Measurements from ENCODE around the gene MRI1. TPM values are rescaled to one million over a fixed set of nuclear protein-coding genes. Genes with fewer than 3 reads are reported as not detected.
A peak's percentile ranks its signal among the peaks of the same experiment; 100 is the strongest.

MRI1 gene
- total RNA-seq, 1 experiment from 2014 or later, result 19.6 TPM

- Histone ChIP-seq H3K4me3 (replicated peaks in 1 of 2; ENCODE audit: low read depth in 1 of 2, low read length in 2 of 2) (no peak overlapping the region), H3K79me2 (ENCODE audit: insufficient read depth, low read length) (no peaks in the 10 kb centered on the region), H2AFZ (ENCODE audit: low read depth, low read length, poor library complexity, severe bottlenecking) (no peak overlapping the region), H3K4me2 (ENCODE audit: low read length) (peak overlapping the region; percentile 78; the same call in 1 of the 2 replicates), H3K9me3 (ENCODE audit: control insufficient read depth in 1 of 2, insufficient read depth in 1 of 2, low read depth in 1 of 2, low read length in 2 of 2) (no peaks in the 10 kb centered on the region), H3K4me1 (ENCODE audit: control insufficient read depth in 1 of 2, insufficient read depth in 2 of 2, low read length in 2 of 2) (peaks cover 0 to 6% of the 10 kb centered on the region in 2 experiments; a peak in 2 of 4 replicates), H4K20me1 (ENCODE audit: insufficient read depth) (no peaks in the 10 kb centered on the region), H3K9me2 (ENCODE audit: insufficient read depth) (no peaks in the 10 kb centered on the region), H3K36me3 (ENCODE audit: control insufficient read depth in 1 of 2, insufficient read depth in 2 of 2, low read length in 2 of 2) (peaks cover 4 to 5% of the 10 kb centered on the region in 2 experiments; a peak in 3 of 4 replicates), H3K27me3 (ENCODE audit: insufficient read depth, low read length) (no peaks in the 10 kb centered on the region), H3K27ac (ENCODE audit: low read depth, low read length) (no peak overlapping the region), H3K9ac (ENCODE audit: low read length) (no peak overlapping the region)
- CTCF ChIA-PET, result no interaction called here
- DNase-seq (ENCODE audit: low read depth, low spot score) (no peak), ATAC-seq (no peak)
- TF ChIP-seq RAD21 (IDR thresholded peaks at IDR 0.05; ENCODE audit: low read depth) (no peak), CTCF (IDR thresholded peaks at IDR 0.05 in 2 of 3, conservative IDR thresholded peaks at IDR 0.05 in 1 of 3; ENCODE audit: borderline replicate concordance in 1 of 3, insufficient read depth in 1 of 3, low read depth in 2 of 3, low read length in 2 of 3) (no peak), ZBTB33 (IDR thresholded peaks at IDR 0.05; ENCODE audit: extremely low read depth, insufficient replicate concordance, low read length) (no peak), POLR2A (IDR thresholded peaks at IDR 0.05; ENCODE audit: borderline replicate concordance, extremely low read depth, insufficient read depth, insufficient read length) (no peak), ZFX (IDR thresholded peaks at IDR 0.05) (no peak), REST (IDR thresholded peaks at IDR 0.05; ENCODE audit: low read depth) (no peak), CBX3 (IDR thresholded peaks at IDR 0.05; ENCODE audit: low read depth) (no peak), SRF (IDR thresholded peaks at IDR 0.05; ENCODE audit: low read depth) (no peak), JUND (IDR thresholded peaks at IDR 0.05) (no peak), TCF7L2 (IDR thresholded peaks at IDR 0.05; ENCODE audit: borderline replicate concordance, extremely low read depth, insufficient read depth, insufficient read length) (no peak)
- no TSS peak for BruUV-seq (replicated peaks)
- intact Hi-C loops (cut with micrococcal nuclease), result no loop called here
- POLR2A ChIA-PET, result interaction anchor here (1.1 kb wide), 1 partner anchor 98 kb away, joined by 3 read pairs; no protein-coding TSS in a partner anchor
- RAD21 ChIA-PET (ENCODE audit: low non-redundant PET in 1 of 2, low total read pairs in 2 of 2, uncharacterized antibody in 2 of 2, unreplicated experiment in 2 of 2), result no interaction called here
These were observed 1.1 kb upstream of the MRI1 start for GRCh38 chr19:13763265-13763664.
